IPS-18a (cell line): ENCODE results near the gene HMOX2.

Experiments
- H3K27ac ChIP-seq: one replicate; pipeline ENCODE4 v1.5.1; 2013; ENCODE audit warnings: low read length
- H3K27me3 ChIP-seq: one replicate; pipeline ENCODE4 v1.6.1; 2013; ENCODE audit warnings: mild to moderate bottlenecking, low read length; ENCODE audit not compliant: control insufficient read depth, insufficient read depth
- H3K36me3 ChIP-seq: one replicate; pipeline ENCODE4 v1.6.1; 2013; ENCODE audit warnings: low read depth, low read length; ENCODE audit not compliant: control insufficient read depth
- H3K4me1 ChIP-seq: one replicate; pipeline ENCODE4 v1.6.1; 2013; ENCODE audit warnings: low read depth, low read length; ENCODE audit not compliant: control insufficient read depth
- H3K4me3 ChIP-seq: one replicate; pipeline ENCODE4 v1.5.1; 2013; ENCODE audit warnings: low read length
- H3K9ac ChIP-seq: one replicate; pipeline ENCODE4 v1.6.1; 2013; ENCODE audit warnings: mild to moderate bottlenecking, low read length, moderate library complexity
- H3K9me3 ChIP-seq: one replicate; pipeline ENCODE4 v1.6.1; 2013; ENCODE audit warnings: low read depth, low read length; ENCODE audit not compliant: control insufficient read depth

The HMOX2 gene

DNA sequence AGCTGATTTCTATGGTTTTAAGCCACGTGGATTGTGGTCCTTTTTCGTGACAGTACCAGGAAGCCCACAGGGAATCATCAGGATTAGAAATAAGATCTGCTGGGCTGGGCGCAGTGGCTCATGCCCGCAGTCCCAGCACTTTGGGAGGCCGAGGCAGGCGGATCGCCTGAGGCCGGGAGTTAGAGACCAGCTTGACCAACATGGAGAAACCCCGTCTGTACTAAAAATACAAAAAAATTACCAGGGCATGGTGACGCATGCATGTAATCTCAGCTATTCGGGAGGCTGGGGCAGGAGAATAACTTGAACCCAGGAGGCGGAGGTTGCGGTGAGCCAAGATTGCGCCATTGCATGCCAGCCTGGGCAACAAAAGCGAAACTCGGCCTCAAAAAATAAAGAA, 8.3 kb upstream of the HMOX2 start:
- no peaks in the 10 kb centered on the region for H3K27me3 ChIP-seq
- H3K4me3 ChIP-seq: no peak overlapping the region
- H3K36me3 ChIP-seq: peaks cover 39% of the 10 kb centered on the region
- H3K27ac ChIP-seq: no peak overlapping the region
- H3K4me1 ChIP-seq: no peaks in the 10 kb centered on the region
- no peak overlapping the region for H3K9ac ChIP-seq
- no peaks in the 10 kb centered on the region for H3K9me3 ChIP-seq

DNA sequence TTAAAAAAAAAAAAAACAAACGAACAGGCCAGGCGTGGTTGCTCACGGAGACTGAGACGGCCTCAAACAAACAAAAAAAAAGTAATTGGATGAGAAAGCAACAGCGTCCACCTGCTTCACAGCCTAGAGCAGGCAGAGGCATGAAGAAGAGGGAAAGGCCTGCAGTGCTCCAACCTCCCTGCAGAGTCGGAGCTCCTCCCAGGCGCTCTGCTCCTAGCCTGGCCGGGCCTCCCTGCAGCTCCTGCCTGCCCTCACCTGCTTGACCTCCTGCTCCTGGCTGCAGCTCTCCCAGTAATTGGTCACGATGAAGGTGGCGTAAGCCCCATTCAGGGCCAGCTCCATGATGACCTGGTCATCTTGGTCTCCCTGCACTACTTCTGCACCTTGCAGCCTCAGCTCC, 7.2 kb upstream of the HMOX2 start:
- Histone ChIP-seq H3K9ac (no peak overlapping the region), H3K4me3 (no peak overlapping the region), H3K9me3 (no peaks in the 10 kb centered on the region), H3K36me3 (peaks cover 32% of the 10 kb centered on the region), H3K4me1 (no peaks in the 10 kb centered on the region), H3K27me3 (no peaks in the 10 kb centered on the region), H3K27ac (no peak overlapping the region)

DNA sequence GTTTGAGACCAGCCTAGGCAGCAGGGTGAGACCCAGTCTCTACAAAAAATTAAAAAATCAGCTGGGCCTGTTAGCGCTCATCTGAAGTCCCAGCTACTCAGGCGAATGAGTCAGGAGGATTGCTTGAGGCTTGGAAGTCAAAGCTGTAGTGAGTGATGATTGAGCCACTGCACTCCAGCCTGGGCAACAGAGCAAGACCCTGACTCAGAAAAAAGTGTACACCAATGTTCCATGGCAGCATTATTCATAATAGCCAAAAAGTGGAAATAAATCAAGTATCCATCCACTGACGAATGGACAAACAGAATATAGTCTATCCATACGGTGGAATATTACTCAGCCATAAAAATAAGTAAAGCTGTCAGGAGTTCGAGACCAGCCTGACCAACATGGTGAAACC, 4.3 kb upstream of the HMOX2 start:
- Histone ChIP-seq H3K4me1 (no peaks in the 10 kb centered on the region), H3K27me3 (peaks cover 15% of the 10 kb centered on the region), H3K9me3 (peaks cover 4% of the 10 kb centered on the region), H3K27ac (no peak overlapping the region), H3K9ac (no peak overlapping the region), H3K36me3 (peaks cover 13% of the 10 kb centered on the region), H3K4me3 (no peak overlapping the region)

DNA sequence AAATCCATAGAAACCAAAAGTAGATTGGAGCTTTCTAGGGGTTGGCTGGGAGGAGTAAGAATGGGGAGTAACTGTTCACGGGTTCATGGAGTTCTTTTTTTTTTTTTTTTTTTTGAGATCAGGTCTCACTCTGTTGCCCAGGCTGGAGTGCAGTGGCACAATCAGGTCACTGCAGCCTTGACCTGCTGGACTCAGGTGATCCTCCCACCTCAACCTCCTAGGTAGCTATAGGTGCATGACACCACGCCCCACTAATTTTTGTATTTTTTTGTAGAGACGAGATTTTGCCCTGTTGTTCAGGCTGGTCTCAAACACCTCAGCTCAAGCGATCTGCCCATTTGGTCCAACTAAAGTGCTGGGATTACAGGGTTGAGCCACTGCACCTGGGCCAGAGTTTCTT, 3.3 kb upstream of the HMOX2 start:
- Histone ChIP-seq H3K4me1 (peaks cover 1% of the 10 kb centered on the region), H3K27ac (no peak overlapping the region), H3K9ac (no peak overlapping the region), H3K36me3 (peaks cover 10% of the 10 kb centered on the region), H3K9me3 (peaks cover 4% of the 10 kb centered on the region), H3K4me3 (no peak overlapping the region), H3K27me3 (peaks cover 15% of the 10 kb centered on the region)

DNA sequence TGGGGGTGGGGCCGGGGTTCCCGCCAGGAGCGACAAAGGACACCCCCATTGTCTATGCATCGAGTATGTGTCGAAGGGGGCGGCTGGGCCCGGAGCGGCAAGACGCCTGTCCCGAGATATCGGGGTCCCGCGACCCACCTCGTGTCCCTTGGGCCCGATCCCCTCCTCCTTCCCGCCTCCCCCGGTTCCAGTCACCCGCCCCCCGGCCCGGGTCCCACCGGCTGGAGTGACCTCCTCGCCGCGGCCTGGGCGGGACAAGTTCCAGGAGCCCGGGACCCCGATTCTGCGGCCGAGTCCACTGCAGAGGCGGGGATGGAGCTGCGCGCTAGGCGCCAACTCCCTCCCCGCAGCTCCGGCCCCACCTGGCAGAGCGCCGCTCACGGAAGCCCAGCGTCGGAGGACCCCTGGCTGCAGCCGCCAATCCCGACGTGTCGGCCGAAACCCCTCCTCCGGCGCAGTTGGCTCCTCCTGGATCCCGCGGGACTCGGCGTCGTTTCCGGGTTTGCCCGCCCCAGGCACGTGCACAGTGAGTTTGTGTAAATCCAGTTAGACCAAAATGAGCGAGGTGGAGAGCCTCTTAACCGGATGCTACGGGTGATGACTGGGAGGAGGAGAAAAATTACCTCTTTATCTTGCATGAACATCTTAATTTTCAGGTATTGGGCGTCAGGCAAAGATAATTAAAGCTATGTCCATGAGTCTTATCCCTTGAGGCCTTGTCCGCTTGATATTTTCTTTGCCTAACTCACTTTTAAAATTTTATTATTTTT, 1.8 kb upstream of the HMOX2 start, which contains the start of gene NMRAL1:
NMRAL1 (minus strand) TSS at position 434 of the 770 bp plus-strand sequence. CDS start 493 bp downstream, outside the sequence.
- peaks cover 4% of the 10 kb centered on the region for H3K9me3 ChIP-seq
- H3K9ac ChIP-seq: peak within 1 kb of the TSS; percentile 94
- H3K4me3 ChIP-seq: peak within 1 kb of the TSS; percentile 88
- peak within 1 kb of the TSS; percentile 82 for H3K27ac ChIP-seq
- peaks cover under 1% of the 10 kb centered on the region for H3K36me3 ChIP-seq
- peaks cover 15% of the 10 kb centered on the region for H3K27me3 ChIP-seq
- H3K4me1 ChIP-seq: peaks cover 5% of the 10 kb centered on the region

DNA sequence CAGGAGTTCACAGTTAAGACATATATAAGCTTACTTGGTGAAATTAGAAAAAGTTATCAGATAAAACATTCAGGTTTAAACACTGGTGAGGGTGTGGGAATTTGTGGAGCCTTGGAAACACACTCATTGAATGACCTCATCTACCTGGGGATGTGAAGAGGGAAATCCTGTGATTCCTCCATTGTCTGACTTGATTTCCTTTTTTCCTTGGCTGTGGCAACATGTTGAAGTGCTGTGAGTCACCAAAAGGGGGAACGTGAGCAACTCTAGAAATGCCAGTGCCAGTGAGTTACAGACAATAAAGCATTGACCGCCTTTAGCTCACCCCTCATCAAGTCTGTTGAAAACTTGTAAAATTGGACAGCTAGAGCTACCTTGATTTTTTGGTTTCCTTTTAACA, 1.8 kb downstream of the HMOX2 start:
- H3K27ac ChIP-seq: no peak overlapping the region
- peaks cover 5% of the 10 kb centered on the region for H3K4me1 ChIP-seq
- H3K4me3 ChIP-seq: no peak overlapping the region
- no peak overlapping the region for H3K9ac ChIP-seq
- peaks cover 4% of the 10 kb centered on the region for H3K9me3 ChIP-seq
- peaks cover 15% of the 10 kb centered on the region for H3K27me3 ChIP-seq
- no peaks in the 10 kb centered on the region for H3K36me3 ChIP-seq

DNA sequence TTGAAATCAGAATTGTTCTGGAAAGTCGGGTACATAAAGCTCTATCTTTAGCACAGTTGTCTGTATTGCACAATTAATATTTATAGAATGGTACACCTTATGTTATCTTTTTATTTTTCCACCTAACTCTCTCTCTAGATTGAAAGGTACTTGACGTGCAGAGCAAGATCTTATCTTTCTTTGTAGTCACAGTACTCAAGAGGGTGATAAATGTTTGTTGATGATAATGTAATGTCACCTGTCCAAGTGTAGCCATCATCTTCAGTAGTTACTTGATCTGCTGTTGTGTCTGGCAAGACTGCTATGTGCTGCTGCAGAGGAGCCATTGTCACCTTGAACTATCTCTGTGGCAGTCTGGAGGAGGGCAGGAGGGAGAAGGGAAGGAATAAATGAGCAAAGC, 5.3 kb downstream of the HMOX2 start:
- Histone ChIP-seq H3K27ac (no peak overlapping the region), H3K27me3 (no peaks in the 10 kb centered on the region), H3K4me3 (no peak overlapping the region), H3K36me3 (no peaks in the 10 kb centered on the region), H3K9me3 (no peaks in the 10 kb centered on the region), H3K4me1 (peaks cover 5% of the 10 kb centered on the region), H3K9ac (no peak overlapping the region)

DNA sequence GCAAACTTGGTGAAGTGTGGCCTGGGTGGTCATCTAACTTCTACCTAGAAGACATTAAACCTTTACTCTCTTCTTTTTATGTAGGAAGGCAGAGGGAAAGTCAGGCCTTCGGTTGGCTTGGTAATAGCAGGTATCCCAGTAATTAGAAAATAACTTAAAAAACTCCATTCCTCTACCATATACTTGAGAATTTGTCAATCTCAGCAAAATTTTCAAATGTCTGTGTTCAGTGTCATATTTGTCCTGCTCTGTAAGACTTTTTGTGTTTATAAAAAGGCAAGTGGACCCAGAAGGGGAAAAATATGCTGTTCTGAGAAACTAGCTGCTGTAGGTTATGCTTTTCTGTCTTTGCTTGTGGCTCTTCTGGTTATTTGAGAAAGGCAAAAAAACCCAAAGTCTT, 5.8 kb downstream of the HMOX2 start:
- no peak overlapping the region for H3K27ac ChIP-seq
- no peaks in the 10 kb centered on the region for H3K36me3 ChIP-seq
- no peaks in the 10 kb centered on the region for H3K9me3 ChIP-seq
- H3K9ac ChIP-seq: no peak overlapping the region
- H3K4me1 ChIP-seq: peaks cover 5% of the 10 kb centered on the region
- H3K27me3 ChIP-seq: no peaks in the 10 kb centered on the region
- H3K4me3 ChIP-seq: no peak overlapping the region

DNA sequence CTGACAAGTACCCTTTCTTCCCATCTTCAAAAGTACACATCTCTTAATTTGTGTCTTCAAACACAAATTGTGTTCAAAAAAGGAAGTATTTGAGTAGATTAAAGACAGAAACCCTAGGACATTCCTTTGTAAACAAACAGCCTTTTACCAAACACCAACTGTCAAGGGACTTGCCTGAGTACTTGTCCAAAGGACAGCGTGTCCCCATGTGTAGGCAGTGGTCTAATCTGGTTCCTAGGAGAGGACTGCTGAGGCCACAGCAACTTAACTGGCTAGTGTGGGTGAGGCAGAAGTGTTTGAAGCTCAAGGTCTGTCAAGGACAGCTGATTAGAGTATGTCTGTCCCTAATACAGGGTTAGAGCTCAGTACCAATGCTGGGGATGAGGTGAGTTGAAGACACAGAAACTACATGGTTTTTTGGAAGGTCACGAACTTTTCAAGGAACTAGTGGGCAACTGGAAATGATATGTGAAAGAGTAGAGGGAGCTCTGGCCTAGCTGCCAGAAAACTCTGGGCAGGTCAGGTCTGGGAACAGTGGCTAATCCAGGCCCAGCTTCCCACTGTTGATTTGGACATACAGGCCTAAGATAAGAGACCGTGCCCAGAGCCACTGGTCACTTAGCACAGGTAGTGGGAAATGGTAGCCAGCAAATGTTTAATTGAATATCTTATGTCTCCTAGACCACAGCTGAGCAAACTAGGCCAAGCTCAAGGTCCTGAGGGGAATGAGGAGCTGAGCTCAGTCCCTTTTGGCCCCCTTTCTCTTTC, 10.1 kb downstream of the HMOX2 start:
- Histone ChIP-seq H3K4me1 (no peaks in the 10 kb centered on the region), H3K4me3 (no peak overlapping the region), H3K9me3 (no peaks in the 10 kb centered on the region), H3K27me3 (no peaks in the 10 kb centered on the region), H3K36me3 (no peaks in the 10 kb centered on the region), H3K27ac (no peak overlapping the region), H3K9ac (no peak overlapping the region)

DNA sequence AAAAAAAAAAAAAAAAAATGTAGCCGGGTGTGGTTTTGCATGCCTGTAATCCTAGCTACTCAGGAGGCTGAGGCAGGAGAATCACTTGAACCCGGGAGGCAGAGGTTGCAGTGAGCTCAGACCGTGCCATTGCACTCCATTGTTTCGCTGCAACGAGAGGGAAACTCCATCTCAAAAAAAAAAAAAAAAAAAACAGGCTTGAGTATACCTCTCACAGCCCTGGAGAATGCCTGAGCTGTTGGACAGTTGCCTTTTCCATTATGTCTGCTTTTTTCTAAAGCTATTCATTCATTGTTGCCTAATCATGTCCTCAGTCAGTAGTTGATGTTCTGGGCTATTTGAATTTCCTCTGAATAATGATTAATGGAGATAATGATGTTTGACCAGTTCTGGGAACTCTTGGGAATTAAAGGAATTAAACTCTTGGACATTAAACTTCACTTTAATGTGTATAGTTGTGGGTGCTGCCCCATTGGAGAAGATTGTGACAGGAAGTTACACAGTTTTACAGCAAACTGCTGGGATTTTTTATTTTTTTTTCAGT, 11.8 kb downstream of the HMOX2 start:
- Histone ChIP-seq H3K9me3 (no peaks in the 10 kb centered on the region), H3K9ac (no peak overlapping the region), H3K36me3 (no peaks in the 10 kb centered on the region), H3K4me3 (no peak overlapping the region), H3K27me3 (no peaks in the 10 kb centered on the region), H3K4me1 (no peaks in the 10 kb centered on the region), H3K27ac (no peak overlapping the region)

DNA sequence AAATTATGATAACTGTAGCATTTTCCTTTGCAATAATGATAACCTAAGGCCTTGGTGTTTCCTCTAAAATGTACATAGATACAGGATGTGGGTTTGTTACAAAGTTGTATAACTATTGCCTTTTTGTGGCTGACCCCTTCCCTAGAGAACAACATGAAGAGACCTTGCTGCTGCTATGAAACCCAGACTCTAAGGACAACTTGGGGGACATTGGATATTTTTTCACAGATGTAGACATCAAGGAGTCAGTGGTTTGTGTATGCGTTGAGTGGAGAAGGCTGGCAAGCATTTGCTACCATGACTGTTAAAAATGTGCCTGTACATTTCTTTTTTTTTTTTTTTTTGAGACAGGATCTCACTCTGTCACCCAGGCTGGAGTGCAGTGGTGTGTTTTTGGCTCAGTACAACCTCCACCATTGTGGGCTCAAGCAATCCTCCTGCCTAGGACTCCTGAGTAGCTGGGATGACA, 12.3 kb downstream of the HMOX2 start:
- Histone ChIP-seq H3K4me1 (no peaks in the 10 kb centered on the region), H3K9ac (no peak overlapping the region), H3K27me3 (no peaks in the 10 kb centered on the region), H3K27ac (no peak overlapping the region), H3K36me3 (no peaks in the 10 kb centered on the region), H3K4me3 (no peak overlapping the region), H3K9me3 (no peaks in the 10 kb centered on the region)
